ENCODE results near the gene GNRHR. TPM values are rescaled to one million over a fixed set of nuclear protein-coding genes. Genes with fewer than 3 reads are reported as not detected.
A peak's percentile ranks its signal among the peaks of the same experiment; 100 is the strongest.
"Not testable (repeated sequence)": the region's sequence is repeated elsewhere in the genome, so short reads cannot be mapped to it uniquely, and the experiment has no call there.

GNRHR gene
- total RNA-seq, 2 donors from 2014 or later = not detected

GRCh38 chr4:67765401-67765800, 11.2 kb upstream of the GNRHR start:
- TF ChIP-seq, protein P1, sequence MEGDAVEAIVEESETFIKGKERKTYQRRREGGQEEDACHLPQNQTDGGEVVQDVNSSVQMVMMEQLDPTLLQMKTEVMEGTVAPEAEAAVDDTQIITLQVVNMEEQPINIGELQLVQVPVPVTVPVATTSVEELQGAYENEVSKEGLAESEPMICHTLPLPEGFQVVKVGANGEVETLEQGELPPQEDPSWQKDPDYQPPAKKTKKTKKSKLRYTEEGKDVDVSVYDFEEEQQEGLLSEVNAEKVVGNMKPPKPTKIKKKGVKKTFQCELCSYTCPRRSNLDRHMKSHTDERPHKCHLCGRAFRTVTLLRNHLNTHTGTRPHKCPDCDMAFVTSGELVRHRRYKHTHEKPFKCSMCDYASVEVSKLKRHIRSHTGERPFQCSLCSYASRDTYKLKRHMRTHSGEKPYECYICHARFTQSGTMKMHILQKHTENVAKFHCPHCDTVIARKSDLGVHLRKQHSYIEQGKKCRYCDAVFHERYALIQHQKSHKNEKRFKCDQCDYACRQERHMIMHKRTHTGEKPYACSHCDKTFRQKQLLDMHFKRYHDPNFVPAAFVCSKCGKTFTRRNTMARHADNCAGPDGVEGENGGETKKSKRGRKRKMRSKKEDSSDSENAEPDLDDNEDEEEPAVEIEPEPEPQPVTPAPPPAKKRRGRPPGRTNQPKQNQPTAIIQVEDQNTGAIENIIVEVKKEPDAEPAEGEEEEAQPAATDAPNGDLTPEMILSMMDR (conservative IDR thresholded peaks at IDR 0.05) = no peak
- Mint-ChIP-seq H3K4me1 (peaks cover 3% of the 10 kb centered on the region), H3K27ac (no peak overlapping the region), H3K36me3 (ENCODE audit: low read depth) (no peaks in the 10 kb centered on the region), H3K4me3 (no peak overlapping the region), H3K9me3 (no peaks in the 10 kb centered on the region), H3K27me3 (ENCODE audit: insufficient read depth) (no peaks in the 10 kb centered on the region)
- Histone ChIP-seq H3K36me3 (ENCODE audit: control insufficient read depth, insufficient read depth, low read length) (no peaks in the 10 kb centered on the region), H3K9me3 (ENCODE audit: control insufficient read depth, low read length) (no peaks in the 10 kb centered on the region), H3K4me1 (ENCODE audit: control insufficient read depth, insufficient read depth, low read length) (no peaks in the 10 kb centered on the region), H3K27me3 (ENCODE audit: control insufficient read depth, insufficient read depth, low read length, poor library complexity, severe bottlenecking) (no peaks in the 10 kb centered on the region), H3K27ac (ENCODE audit: low read depth, low read length) (no peak overlapping the region), H3K4me3 (ENCODE audit: low read length) (no peak overlapping the region), H3K9ac (ENCODE audit: extremely low read depth, low read length, poor library complexity, severe bottlenecking) (no peak overlapping the region)
- no peak for DNase-seq
- 87 to 92% methylated on average over 2 of the region's 2 CpGs for WGBS, 2 experiments (ENCODE audit: insufficient coverage in 1 of 2, insufficient read length in 1 of 2)

DNA sequence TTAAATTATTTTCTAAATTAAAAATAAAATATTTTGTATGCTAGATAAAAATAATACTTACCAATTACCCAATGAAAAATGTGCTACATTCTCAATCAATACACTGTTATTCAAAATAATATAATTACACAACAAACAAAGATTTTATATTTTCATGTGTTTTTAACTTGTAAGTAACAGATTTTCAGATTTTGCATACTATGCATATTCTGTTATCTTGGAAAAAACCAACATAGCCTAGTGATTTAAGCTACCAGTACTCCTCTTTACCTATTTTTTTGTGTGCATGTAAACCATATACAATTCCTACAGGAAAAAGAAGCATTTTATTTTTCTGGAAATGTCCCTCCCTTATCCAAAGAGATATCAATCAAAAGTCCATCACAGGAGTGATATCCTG, 10.0 kb upstream of the GNRHR start:
- no peak overlapping the region for H3K27ac Mint-ChIP-seq
- no peak overlapping the region for H3K27ac ChIP-seq (ENCODE audit: low read depth, low read length)
- H3K9me3 ChIP-seq (ENCODE audit: control insufficient read depth, low read length) = no peaks in the 10 kb centered on the region
- H3K4me3 Mint-ChIP-seq = no peak overlapping the region
- H3K9me3 Mint-ChIP-seq = no peaks in the 10 kb centered on the region
- no peaks in the 10 kb centered on the region for H3K36me3 ChIP-seq (ENCODE audit: control insufficient read depth, insufficient read depth, low read length)
- H3K36me3 Mint-ChIP-seq (ENCODE audit: low read depth) = no peaks in the 10 kb centered on the region
- TF ChIP-seq, protein P1 (conservative IDR thresholded peaks at IDR 0.05) = no peak
- DNase-seq = no peak
- H3K4me3 ChIP-seq (ENCODE audit: low read length) = no peak overlapping the region
- no peaks in the 10 kb centered on the region for H3K4me1 Mint-ChIP-seq
- H3K27me3 Mint-ChIP-seq (ENCODE audit: insufficient read depth) = no peaks in the 10 kb centered on the region
- no peaks in the 10 kb centered on the region for H3K27me3 ChIP-seq (ENCODE audit: control insufficient read depth, insufficient read depth, low read length, poor library complexity, severe bottlenecking)
- no peaks in the 10 kb centered on the region for H3K4me1 ChIP-seq (ENCODE audit: control insufficient read depth, insufficient read depth, low read length)
- no peak overlapping the region for H3K9ac ChIP-seq (ENCODE audit: extremely low read depth, low read length, poor library complexity, severe bottlenecking)

DNA sequence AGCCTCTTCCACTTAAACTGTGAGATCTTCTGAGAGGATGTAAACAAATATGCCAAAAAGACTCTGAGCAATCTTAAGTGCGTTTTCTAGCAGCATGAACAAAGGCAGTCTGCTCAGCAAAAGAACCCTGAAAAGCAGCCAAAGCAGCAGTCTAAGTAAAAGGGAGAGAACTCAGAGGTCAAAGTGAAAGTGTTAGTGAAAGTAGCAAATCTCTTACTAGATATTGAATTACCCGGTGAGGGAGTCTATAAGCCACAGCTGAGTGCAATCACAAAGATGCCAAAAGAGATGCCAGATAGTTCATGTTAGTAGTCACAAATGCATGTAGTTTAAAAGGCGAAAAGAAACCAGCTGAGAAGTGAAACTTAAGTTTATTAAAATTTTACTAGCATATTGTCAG, 7.9 kb upstream of the GNRHR start:
- H3K27me3 Mint-ChIP-seq (ENCODE audit: insufficient read depth) = no peaks in the 10 kb centered on the region
- TF ChIP-seq, protein P1 (conservative IDR thresholded peaks at IDR 0.05) = no peak

DNA sequence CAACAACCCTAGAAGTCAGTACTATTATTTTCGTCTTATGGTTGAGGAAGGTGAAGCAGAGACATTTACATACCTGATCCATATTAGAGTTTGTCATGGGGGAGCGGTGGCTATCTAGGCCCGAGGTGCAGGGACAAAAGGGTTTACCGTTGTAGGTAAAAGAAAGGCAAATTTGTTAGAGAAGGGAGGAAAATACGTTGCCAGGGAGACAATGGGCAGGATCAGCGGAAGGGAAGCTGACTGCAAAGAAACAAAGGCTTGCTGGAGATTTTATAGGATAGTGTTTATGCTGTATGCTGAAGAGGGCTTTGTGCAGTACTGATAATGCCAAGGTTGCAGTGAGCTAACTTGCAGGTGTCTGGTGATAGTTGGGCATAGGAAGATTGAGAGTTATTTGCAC, 2.8 kb upstream of the GNRHR start:
- not testable (repeated sequence) for H3K4me1 ChIP-seq (ENCODE audit: control insufficient read depth, insufficient read depth, low read length); H3K9ac ChIP-seq (ENCODE audit: extremely low read depth, low read length, poor library complexity, severe bottlenecking); H3K9me3 ChIP-seq (ENCODE audit: control insufficient read depth, low read length); H3K36me3 Mint-ChIP-seq (ENCODE audit: low read depth); H3K27ac ChIP-seq (ENCODE audit: low read depth, low read length); H3K4me1 Mint-ChIP-seq; H3K36me3 ChIP-seq (ENCODE audit: control insufficient read depth, insufficient read depth, low read length); H3K4me3 ChIP-seq (ENCODE audit: low read length); H3K4me3 Mint-ChIP-seq; DNase-seq; H3K27me3 ChIP-seq (ENCODE audit: control insufficient read depth, insufficient read depth, low read length, poor library complexity, severe bottlenecking); H3K9me3 Mint-ChIP-seq; H3K27me3 Mint-ChIP-seq (ENCODE audit: insufficient read depth)
- 64 to 66% methylated on average over 2 to 6 of the region's 6 CpGs for WGBS, 2 experiments (ENCODE audit: insufficient coverage in 1 of 2, insufficient read length in 1 of 2)
- peak overlapping the region; percentile 36 for H3K27ac Mint-ChIP-seq

More for the DNA sequence above, 7.9 kb upstream of the GNRHR start:
- no peak overlapping the region for H3K9ac ChIP-seq (ENCODE audit: extremely low read depth, low read length, poor library complexity, severe bottlenecking)
- no peaks in the 10 kb centered on the region for H3K9me3 Mint-ChIP-seq
- H3K27me3 ChIP-seq (ENCODE audit: control insufficient read depth, insufficient read depth, low read length, poor library complexity, severe bottlenecking) = no peaks in the 10 kb centered on the region
- no peaks in the 10 kb centered on the region for H3K9me3 ChIP-seq (ENCODE audit: control insufficient read depth, low read length)
- H3K4me3 ChIP-seq (ENCODE audit: low read length) = no peak overlapping the region
- H3K36me3 ChIP-seq (ENCODE audit: control insufficient read depth, insufficient read depth, low read length) = no peaks in the 10 kb centered on the region
- 89 to 95% methylated on average over 3 of the region's 3 CpGs for WGBS, 2 experiments (ENCODE audit: insufficient coverage in 1 of 2, insufficient read length in 1 of 2)
- no peaks in the 10 kb centered on the region for H3K36me3 Mint-ChIP-seq (ENCODE audit: low read depth)
- no peak overlapping the region for H3K27ac ChIP-seq (ENCODE audit: low read depth, low read length)
- peaks cover 4% of the 10 kb centered on the region for H3K4me1 Mint-ChIP-seq
- no peak overlapping the region for H3K27ac Mint-ChIP-seq
- DNase-seq = no peak
- H3K4me1 ChIP-seq (ENCODE audit: control insufficient read depth, insufficient read depth, low read length) = no peaks in the 10 kb centered on the region
- H3K4me3 Mint-ChIP-seq = no peak overlapping the region

Data from endodermal cell (in vitro differentiated cells).